ENCODE data around the gene PTPRG. TPM values are rescaled to one million over a fixed set of nuclear protein-coding genes. Genes with fewer than 3 reads are reported as not detected.

Gene PTPRG
- total and polyA plus RNA-seq, 10 of the 15 experiments (the other 5 are each of a cell fraction or from before 2014, with no cell fraction given), result 0.29 to 20.7 (median 1.4) TPM

DNA sequence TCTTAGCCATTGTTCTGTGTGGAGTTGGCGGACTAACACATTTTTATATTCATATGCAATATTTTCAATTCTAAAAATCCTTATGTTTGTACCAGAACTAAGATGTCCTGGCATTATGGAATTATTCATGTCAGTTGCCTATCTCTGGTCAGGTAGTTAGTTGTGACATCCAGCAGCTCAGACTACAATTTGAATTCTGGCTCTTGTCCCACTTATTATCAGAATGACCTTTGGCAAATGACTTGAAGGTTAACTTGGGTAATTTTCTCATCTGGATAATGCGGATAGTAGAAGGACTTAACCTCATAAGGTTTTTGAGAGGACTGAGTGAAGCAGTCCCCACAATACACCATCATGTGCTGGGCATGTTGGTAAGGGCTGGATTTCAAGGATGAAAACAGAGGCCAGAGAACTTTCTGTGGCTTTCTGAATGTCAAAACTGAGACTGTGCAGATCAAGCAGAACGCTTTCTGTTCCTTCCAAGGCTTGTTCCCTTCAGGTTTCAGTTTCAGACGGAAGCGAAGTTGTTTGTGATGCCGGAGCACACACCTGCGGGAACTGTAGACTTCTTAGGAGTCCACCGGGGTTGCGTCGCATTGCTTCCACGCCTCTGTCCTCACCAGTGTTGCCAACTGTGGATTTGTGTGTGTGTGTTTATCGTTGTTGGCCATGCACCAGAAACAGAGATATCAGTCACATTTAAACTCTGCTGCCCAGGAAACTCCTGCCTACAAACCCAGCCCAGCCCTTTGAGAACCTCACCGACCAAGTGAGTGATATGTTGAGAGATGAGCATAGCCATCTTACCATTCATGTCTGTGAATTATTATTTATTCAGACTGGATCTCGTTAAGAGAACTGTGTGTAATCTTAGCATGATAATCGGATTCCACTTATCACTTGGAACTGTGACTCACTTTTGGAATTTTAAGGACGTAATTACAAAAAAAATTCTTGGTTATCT is 76.0 kb downstream of the PTPRG start (continued):
- TF ChIP-seq, protein P1, sequence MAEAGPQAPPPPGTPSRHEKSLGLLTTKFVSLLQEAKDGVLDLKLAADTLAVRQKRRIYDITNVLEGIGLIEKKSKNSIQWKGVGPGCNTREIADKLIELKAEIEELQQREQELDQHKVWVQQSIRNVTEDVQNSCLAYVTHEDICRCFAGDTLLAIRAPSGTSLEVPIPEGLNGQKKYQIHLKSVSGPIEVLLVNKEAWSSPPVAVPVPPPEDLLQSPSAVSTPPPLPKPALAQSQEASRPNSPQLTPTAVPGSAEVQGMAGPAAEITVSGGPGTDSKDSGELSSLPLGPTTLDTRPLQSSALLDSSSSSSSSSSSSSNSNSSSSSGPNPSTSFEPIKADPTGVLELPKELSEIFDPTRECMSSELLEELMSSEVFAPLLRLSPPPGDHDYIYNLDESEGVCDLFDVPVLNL (IDR thresholded peaks at IDR 0.05; ENCODE audit: low read depth, low read length), result no peak
- TF ChIP-seq SUPT20H (IDR thresholded peaks at IDR 0.05; ENCODE audit: borderline replicate concordance, control insufficient read depth, low read depth, low read length), result no peak
- TF ChIP-seq, protein P2, sequence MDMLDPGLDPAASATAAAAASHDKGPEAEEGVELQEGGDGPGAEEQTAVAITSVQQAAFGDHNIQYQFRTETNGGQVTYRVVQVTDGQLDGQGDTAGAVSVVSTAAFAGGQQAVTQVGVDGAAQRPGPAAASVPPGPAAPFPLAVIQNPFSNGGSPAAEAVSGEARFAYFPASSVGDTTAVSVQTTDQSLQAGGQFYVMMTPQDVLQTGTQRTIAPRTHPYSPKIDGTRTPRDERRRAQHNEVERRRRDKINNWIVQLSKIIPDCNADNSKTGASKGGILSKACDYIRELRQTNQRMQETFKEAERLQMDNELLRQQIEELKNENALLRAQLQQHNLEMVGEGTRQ (IDR thresholded peaks at IDR 0.05; ENCODE audit: borderline replicate concordance, low read depth, low read length), result no peak
- no peak for TF ChIP-seq SMAD5 (IDR thresholded peaks at IDR 0.05; ENCODE audit: low read depth)
- peak; percentile 45; the same call in 1 of the 2 replicates for TF ChIP-seq BMI1 (IDR thresholded peaks at IDR 0.05; ENCODE audit: borderline replicate concordance)
- no peak for TF ChIP-seq JUNB (IDR thresholded peaks at IDR 0.05)
- TF ChIP-seq GATAD2B (conservative IDR thresholded peaks at IDR 0.05; ENCODE audit: low read depth), result peak; percentile 80
- no peak for TF ChIP-seq LARP7 (IDR thresholded peaks at IDR 0.05)
- TF ChIP-seq, protein P3, sequence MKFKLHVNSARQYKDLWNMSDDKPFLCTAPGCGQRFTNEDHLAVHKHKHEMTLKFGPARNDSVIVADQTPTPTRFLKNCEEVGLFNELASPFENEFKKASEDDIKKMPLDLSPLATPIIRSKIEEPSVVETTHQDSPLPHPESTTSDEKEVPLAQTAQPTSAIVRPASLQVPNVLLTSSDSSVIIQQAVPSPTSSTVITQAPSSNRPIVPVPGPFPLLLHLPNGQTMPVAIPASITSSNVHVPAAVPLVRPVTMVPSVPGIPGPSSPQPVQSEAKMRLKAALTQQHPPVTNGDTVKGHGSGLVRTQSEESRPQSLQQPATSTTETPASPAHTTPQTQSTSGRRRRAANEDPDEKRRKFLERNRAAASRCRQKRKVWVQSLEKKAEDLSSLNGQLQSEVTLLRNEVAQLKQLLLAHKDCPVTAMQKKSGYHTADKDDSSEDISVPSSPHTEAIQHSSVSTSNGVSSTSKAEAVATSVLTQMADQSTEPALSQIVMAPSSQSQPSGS (IDR thresholded peaks at IDR 0.05; ENCODE audit: low read length), result no peak
- TF ChIP-seq POLR2AphosphoS2 (IDR thresholded peaks at IDR 0.05; ENCODE audit: low read depth, low read length), result no peak
- TF ChIP-seq, protein P4, sequence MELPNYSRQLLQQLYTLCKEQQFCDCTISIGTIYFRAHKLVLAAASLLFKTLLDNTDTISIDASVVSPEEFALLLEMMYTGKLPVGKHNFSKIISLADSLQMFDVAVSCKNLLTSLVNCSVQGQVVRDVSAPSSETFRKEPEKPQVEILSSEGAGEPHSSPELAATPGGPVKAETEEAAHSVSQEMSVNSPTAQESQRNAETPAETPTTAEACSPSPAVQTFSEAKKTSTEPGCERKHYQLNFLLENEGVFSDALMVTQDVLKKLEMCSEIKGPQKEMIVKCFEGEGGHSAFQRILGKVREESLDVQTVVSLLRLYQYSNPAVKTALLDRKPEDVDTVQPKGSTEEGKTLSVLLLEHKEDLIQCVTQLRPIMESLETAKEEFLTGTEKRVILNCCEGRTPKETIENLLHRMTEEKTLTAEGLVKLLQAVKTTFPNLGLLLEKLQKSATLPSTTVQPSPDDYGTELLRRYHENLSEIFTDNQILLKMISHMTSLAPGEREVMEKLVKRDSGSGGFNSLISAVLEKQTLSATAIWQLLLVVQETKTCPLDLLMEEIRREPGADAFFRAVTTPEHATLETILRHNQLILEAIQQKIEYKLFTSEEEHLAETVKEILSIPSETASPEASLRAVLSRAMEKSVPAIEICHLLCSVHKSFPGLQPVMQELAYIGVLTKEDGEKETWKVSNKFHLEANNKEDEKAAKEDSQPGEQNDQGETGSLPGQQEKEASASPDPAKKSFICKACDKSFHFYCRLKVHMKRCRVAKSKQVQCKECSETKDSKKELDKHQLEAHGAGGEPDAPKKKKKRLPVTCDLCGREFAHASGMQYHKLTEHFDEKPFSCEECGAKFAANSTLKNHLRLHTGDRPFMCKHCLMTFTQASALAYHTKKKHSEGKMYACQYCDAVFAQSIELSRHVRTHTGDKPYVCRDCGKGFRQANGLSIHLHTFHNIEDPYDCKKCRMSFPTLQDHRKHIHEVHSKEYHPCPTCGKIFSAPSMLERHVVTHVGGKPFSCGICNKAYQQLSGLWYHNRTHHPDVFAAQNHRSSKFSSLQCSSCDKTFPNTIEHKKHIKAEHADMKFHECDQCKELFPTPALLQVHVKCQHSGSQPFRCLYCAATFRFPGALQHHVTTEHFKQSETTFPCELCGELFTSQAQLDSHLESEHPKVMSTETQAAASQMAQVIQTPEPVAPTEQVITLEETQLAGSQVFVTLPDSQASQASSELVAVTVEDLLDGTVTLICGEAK (IDR thresholded peaks at IDR 0.05; ENCODE audit: borderline replicate concordance), result no peak
- TF ChIP-seq SMAD1 (IDR thresholded peaks at IDR 0.05; ENCODE audit: low read depth, partially characterized antibody), result no peak
- TF ChIP-seq CREM (IDR thresholded peaks at IDR 0.05; ENCODE audit: low read depth), result peak; percentile 37; the same call in 1 of the 2 replicates
- TF ChIP-seq, protein P5, sequence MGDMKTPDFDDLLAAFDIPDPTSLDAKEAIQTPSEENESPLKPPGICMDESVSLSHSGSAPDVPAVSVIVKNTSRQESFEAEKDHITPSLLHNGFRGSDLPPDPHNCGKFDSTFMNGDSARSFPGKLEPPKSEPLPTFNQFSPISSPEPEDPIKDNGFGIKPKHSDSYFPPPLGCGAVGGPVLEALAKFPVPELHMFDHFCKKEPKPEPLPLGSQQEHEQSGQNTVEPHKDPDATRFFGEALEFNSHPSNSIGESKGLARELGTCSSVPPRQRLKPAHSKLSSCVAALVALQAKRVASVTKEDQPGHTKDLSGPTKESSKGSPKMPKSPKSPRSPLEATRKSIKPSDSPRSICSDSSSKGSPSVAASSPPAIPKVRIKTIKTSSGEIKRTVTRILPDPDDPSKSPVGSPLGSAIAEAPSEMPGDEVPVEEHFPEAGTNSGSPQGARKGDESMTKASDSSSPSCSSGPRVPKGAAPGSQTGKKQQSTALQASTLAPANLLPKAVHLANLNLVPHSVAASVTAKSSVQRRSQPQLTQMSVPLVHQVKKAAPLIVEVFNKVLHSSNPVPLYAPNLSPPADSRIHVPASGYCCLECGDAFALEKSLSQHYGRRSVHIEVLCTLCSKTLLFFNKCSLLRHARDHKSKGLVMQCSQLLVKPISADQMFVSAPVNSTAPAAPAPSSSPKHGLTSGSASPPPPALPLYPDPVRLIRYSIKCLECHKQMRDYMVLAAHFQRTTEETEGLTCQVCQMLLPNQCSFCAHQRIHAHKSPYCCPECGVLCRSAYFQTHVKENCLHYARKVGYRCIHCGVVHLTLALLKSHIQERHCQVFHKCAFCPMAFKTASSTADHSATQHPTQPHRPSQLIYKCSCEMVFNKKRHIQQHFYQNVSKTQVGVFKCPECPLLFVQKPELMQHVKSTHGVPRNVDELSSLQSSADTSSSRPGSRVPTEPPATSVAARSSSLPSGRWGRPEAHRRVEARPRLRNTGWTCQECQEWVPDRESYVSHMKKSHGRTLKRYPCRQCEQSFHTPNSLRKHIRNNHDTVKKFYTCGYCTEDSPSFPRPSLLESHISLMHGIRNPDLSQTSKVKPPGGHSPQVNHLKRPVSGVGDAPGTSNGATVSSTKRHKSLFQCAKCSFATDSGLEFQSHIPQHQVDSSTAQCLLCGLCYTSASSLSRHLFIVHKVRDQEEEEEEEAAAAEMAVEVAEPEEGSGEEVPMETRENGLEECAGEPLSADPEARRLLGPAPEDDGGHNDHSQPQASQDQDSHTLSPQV (IDR thresholded peaks at IDR 0.05), result no peak
- no peak for TF ChIP-seq WRNIP1 (IDR thresholded peaks at IDR 0.05; ENCODE audit: borderline replicate concordance, low read depth, low read length)
- peak; percentile 84 for TF ChIP-seq RUNX3 (IDR thresholded peaks at IDR 0.05; ENCODE audit: low read length)
- peak; percentile 80 for TF ChIP-seq NR2F1 (conservative IDR thresholded peaks at IDR 0.05)
